ENCODE data around the gene ROR2.
A peak's percentile ranks its signal among the peaks of the same experiment; 100 is the strongest.

DNA sequence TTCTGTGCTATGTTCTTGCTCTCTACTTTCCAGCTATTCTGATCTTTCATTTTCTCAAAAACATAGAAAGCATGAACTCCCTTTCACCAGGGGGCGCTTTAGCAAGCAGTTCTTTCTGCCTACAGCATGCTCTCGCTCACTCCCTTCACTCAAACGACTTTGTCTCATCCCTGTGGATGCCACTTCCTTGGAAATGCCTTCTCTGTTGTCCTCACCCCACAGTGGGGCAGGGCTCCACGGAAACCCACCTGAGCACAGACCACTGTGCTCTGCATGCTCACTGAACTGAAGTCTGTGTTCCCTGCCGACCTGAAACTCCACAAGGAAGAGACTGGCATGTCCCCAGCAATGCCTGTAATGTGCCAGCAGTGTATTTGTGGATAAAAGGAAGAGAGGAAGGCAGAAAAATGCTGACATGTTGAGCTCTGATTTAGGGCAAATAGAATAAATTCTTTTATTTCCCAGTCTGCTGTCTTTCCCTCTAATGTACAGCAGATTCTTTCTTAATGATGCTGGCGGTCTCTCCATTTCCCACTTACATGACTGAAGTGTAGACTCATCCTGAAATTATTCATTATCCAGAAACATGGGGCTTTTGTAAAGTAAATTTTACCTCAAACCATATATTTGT, 4.9 kb upstream of the ROR2 start:
- TF ChIP-seq, protein P1, sequence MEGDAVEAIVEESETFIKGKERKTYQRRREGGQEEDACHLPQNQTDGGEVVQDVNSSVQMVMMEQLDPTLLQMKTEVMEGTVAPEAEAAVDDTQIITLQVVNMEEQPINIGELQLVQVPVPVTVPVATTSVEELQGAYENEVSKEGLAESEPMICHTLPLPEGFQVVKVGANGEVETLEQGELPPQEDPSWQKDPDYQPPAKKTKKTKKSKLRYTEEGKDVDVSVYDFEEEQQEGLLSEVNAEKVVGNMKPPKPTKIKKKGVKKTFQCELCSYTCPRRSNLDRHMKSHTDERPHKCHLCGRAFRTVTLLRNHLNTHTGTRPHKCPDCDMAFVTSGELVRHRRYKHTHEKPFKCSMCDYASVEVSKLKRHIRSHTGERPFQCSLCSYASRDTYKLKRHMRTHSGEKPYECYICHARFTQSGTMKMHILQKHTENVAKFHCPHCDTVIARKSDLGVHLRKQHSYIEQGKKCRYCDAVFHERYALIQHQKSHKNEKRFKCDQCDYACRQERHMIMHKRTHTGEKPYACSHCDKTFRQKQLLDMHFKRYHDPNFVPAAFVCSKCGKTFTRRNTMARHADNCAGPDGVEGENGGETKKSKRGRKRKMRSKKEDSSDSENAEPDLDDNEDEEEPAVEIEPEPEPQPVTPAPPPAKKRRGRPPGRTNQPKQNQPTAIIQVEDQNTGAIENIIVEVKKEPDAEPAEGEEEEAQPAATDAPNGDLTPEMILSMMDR (IDR thresholded peaks at IDR 0.05), result peak; percentile 53 to 72 (median 64)
- no peak for TF ChIP-seq POLR2A (IDR thresholded peaks at IDR 0.05)

All from uterus (tissue), 2 donors.